ENCODE results near the gene WHAMM. TPM values are rescaled to one million over a fixed set of nuclear protein-coding genes. Genes with fewer than 3 reads are reported as not detected.

The WHAMM gene
- total RNA-seq, 1 donor from 2014 or later: 9.3 TPM

DNA sequence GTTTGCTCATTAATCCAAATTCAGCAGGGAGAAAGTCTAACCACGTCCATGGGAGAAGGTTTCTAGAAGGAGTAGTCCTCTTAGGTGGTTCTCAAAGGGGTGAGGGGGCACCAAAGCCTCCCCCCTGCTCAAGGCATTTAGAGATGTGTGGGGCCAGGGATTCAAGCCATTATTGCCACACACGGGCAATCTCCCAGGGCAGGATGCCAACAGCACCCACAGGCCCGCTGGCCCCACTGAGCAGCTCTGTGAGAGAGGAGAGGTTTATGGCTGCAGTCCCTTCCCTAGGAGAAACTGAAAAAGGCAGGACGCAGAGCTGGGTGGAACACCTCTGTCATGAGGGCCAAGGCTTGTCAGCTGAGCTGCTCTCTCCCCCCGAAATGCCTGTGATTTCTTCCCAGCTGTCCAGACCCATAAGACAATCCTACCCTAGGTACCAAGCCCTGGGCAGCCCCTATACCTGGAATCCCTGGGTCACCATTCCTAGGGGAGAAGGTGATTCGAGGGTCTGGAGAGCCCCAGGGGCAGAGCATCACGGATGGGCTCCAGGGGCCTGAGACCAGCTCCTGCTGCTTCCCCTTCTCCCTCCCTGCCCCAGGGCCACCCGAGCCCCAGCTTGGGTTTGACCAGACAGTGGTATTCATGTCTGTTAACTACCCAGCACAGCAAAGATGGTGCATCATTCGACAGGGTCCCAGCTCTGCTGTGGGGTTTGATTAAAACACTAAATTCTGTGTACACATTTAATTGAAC, 39.0 kb downstream of the WHAMM start:
- peaks cover 2% of the 10 kb centered on the region for H3K36me3 Mint-ChIP-seq (ENCODE audit: low read depth, unreplicated experiment)

GRCh38 chr15:82849556-82850512, 40.4 kb downstream of the WHAMM start:
- Mint-ChIP-seq H3K36me3 (ENCODE audit: low read depth, unreplicated experiment) (peaks cover 2% of the 10 kb centered on the region), H3K4me1 (ENCODE audit: unreplicated experiment) (peaks cover 7% of the 10 kb centered on the region), H3K27ac (ENCODE audit: unreplicated experiment) (peak overlapping the region; percentile 30), H3K4me3 (ENCODE audit: unreplicated experiment) (no peak overlapping the region), H3K27me3 (ENCODE audit: unreplicated experiment) (peaks cover 5% of the 10 kb centered on the region), H3K9me3 (ENCODE audit: unreplicated experiment) (no peaks in the 10 kb centered on the region)
- DNase-seq (ENCODE audit: low spot score): peak; percentile 78
- TF ChIP-seq CTCF (IDR thresholded peaks at IDR 0.05; ENCODE audit: unreplicated experiment): peak; percentile 77

More for the DNA sequence above, 39.0 kb downstream of the WHAMM start:
- no peak overlapping the region for H3K27ac Mint-ChIP-seq (ENCODE audit: unreplicated experiment)
- H3K9me3 Mint-ChIP-seq (ENCODE audit: unreplicated experiment): no peaks in the 10 kb centered on the region
- TF ChIP-seq CTCF (IDR thresholded peaks at IDR 0.05; ENCODE audit: unreplicated experiment): no peak
- H3K4me3 Mint-ChIP-seq (ENCODE audit: unreplicated experiment): no peak overlapping the region
- H3K27me3 Mint-ChIP-seq (ENCODE audit: unreplicated experiment): peaks cover 5% of the 10 kb centered on the region
- peaks cover 7% of the 10 kb centered on the region for H3K4me1 Mint-ChIP-seq (ENCODE audit: unreplicated experiment)
- no peak for DNase-seq (ENCODE audit: low spot score)

- Mint-ChIP-seq H3K27me3 (ENCODE audit: unreplicated experiment) (peaks cover 5% of the 10 kb centered on the region), H3K36me3 (ENCODE audit: low read depth, unreplicated experiment) (peaks cover 2% of the 10 kb centered on the region), H3K4me3 (ENCODE audit: unreplicated experiment) (peak overlapping the region; percentile 42), H3K4me1 (ENCODE audit: unreplicated experiment) (peaks cover 7% of the 10 kb centered on the region), H3K9me3 (ENCODE audit: unreplicated experiment) (no peaks in the 10 kb centered on the region), H3K27ac (ENCODE audit: unreplicated experiment) (no peak overlapping the region)
- DNase-seq (ENCODE audit: low spot score): no peak
- no peak for TF ChIP-seq CTCF (IDR thresholded peaks at IDR 0.05; ENCODE audit: unreplicated experiment)
Measured at GRCh38 chr15:82850731-82851130, 41.3 kb downstream of the WHAMM start.

DNA sequence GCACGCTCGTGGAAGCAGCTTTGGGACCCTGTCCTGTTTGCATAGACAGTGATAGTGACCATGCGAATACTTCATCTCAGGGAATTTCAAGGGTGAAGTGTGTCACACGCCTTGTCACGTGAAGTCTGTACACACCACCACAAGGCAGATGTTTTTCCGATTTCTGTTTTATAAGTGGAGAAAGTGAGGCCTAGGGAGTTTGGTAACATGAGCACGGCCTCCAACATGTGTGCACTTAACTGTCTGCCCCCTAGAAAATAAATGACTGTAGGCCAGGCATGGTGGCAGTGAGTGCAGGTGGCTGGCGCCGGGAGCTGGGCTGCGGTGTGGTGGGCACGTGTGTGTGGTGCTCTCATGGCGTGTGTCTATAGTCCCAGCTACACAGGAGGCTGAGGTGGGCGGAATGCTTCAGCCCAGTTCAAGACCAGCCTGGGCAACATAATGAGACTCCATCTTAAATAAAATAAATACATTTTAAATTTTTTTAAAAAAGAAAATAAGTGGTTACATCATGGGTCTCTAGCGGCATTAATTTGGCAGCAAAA, 42.0 kb downstream of the WHAMM start:
- no peaks in the 10 kb centered on the region for H3K9me3 Mint-ChIP-seq (ENCODE audit: unreplicated experiment)
- peaks cover 5% of the 10 kb centered on the region for H3K27me3 Mint-ChIP-seq (ENCODE audit: unreplicated experiment)
- TF ChIP-seq CTCF (IDR thresholded peaks at IDR 0.05; ENCODE audit: unreplicated experiment): no peak
- peaks cover 2% of the 10 kb centered on the region for H3K36me3 Mint-ChIP-seq (ENCODE audit: low read depth, unreplicated experiment)
- DNase-seq (ENCODE audit: low spot score): no peak
- peaks cover 7% of the 10 kb centered on the region for H3K4me1 Mint-ChIP-seq (ENCODE audit: unreplicated experiment)
- H3K4me3 Mint-ChIP-seq (ENCODE audit: unreplicated experiment): no peak overlapping the region
- H3K27ac Mint-ChIP-seq (ENCODE audit: unreplicated experiment): no peak overlapping the region
